Camera-type eye (tissue), 1 donor: ENCODE results near the gene ZNF92. TPM values are rescaled to one million over a fixed set of nuclear protein-coding genes. Genes with fewer than 3 reads are reported as not detected.

Source experiments
- total RNA-seq: library from RNA; depleted of rRNA; stranded (reverse); fragments of >200 nt; gene quantifications from one replicate; pipeline ENCODE4 v1.2.3, GENCODE V29; 2014

The ZNF92 gene
- total RNA-seq = 24.9 TPM

DNA sequence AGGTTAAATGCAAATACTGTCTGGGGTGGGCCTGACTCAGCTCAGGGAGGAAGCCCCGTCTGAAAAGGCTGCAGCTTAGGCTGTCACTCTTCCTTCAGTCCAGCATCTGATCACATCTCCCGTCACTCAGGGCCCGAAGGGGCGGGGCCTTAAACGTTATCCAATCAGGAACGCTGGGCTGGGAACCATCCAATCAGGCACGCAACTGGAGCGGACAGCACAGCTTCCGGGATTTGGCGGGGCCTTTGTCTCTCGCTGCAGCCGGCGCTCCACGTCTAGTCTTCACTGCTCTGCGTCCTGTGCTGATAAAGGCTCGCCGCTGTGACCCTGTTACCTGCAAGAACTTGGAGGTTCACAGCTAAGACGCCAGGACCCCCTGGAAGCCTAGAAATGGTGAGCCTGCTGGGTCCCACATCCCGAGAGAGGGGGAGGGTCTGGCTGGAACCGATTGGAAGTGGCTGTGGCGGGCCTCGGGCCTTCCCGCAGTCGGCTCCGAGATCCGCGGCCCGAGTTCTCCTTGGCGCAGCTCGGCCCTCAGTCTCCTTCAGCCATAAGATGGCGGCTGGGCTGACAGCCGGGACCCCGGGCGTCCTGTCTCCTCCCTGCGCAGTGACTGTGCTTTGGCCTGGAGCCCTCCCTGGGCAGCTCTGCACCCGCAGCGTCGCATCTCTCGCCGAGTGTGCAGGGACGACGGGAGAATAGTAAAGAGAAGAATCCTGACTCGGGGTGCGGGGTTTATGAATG lies at the start of gene ZNF92:
ZNF92 (plus strand) TSS at position 248 of the 744 bp plus-strand sequence; CDS start at position 391, 143 bp downstream.

